ENCODE results near the gene MAGI2. TPM values are rescaled to one million over a fixed set of nuclear protein-coding genes. Genes with fewer than 3 reads are reported as not detected.
"Not testable (repeated sequence)": the region's sequence is repeated elsewhere in the genome, so short reads cannot be mapped to it uniquely, and the experiment has no call there.

The MAGI2 gene
- total RNA-seq, 1 donor from 2014 or later: 13.3 TPM

DNA sequence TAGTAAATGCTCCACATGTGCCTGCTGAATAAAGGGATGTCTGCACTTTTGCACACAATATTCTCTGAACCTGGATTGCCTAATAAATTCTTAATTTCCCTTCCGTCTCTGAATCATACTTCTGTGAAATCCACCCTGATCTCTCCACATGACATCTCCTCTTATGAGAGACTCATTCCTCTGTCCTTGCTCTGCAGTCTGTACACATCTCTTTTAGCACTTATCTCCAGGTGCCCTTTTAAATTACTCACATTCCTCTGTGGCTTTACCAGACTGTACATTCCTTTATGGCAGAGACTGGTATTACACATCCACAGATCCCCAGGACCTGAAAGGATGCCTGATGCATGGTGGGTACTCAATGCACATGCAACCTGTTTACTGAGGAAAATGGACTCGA, 1127.3 kb downstream of the MAGI2 start:
- H3K36me3 Mint-ChIP-seq: no peaks in the 10 kb centered on the region
- no peak overlapping the region for H3K27ac Mint-ChIP-seq
- H3K27me3 Mint-ChIP-seq: peaks cover under 1% of the 10 kb centered on the region
- no peaks in the 10 kb centered on the region for H3K9me3 Mint-ChIP-seq
- H3K4me3 Mint-ChIP-seq: no peak overlapping the region
- DNase-seq (ENCODE audit: extremely low spot score, unreplicated experiment): no peak
- TF ChIP-seq, protein P1, sequence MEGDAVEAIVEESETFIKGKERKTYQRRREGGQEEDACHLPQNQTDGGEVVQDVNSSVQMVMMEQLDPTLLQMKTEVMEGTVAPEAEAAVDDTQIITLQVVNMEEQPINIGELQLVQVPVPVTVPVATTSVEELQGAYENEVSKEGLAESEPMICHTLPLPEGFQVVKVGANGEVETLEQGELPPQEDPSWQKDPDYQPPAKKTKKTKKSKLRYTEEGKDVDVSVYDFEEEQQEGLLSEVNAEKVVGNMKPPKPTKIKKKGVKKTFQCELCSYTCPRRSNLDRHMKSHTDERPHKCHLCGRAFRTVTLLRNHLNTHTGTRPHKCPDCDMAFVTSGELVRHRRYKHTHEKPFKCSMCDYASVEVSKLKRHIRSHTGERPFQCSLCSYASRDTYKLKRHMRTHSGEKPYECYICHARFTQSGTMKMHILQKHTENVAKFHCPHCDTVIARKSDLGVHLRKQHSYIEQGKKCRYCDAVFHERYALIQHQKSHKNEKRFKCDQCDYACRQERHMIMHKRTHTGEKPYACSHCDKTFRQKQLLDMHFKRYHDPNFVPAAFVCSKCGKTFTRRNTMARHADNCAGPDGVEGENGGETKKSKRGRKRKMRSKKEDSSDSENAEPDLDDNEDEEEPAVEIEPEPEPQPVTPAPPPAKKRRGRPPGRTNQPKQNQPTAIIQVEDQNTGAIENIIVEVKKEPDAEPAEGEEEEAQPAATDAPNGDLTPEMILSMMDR (conservative IDR thresholded peaks at IDR 0.05): no peak
- H3K4me1 Mint-ChIP-seq (ENCODE audit: unreplicated experiment): no peaks in the 10 kb centered on the region

DNA sequence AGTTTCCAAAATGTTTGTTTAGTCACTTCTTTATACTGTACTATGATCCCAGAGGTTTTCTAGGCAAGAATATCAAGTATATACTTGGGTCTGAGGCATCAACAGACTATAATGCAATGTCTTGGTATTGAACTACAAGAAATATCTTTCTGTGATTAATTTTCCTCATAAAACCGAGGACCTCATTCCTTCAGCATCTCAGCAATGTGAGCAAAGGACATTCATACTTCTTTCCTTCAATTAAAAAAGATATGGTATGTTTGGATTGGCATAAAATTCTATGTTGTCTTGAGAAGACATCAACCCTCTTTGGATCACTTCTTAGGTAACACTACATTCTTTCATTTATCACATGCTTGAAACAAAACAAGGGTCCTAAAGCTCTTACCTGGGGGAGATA, 1130.3 kb downstream of the MAGI2 start:
- TF ChIP-seq, protein P1 (conservative IDR thresholded peaks at IDR 0.05): no peak
- no peak overlapping the region for H3K27ac Mint-ChIP-seq
- H3K27me3 Mint-ChIP-seq: peaks cover 14% of the 10 kb centered on the region
- no peak for DNase-seq (ENCODE audit: extremely low spot score, unreplicated experiment)
- no peaks in the 10 kb centered on the region for H3K9me3 Mint-ChIP-seq
- H3K4me1 Mint-ChIP-seq (ENCODE audit: unreplicated experiment): no peaks in the 10 kb centered on the region
- no peak overlapping the region for H3K4me3 Mint-ChIP-seq
- no peaks in the 10 kb centered on the region for H3K36me3 Mint-ChIP-seq

DNA sequence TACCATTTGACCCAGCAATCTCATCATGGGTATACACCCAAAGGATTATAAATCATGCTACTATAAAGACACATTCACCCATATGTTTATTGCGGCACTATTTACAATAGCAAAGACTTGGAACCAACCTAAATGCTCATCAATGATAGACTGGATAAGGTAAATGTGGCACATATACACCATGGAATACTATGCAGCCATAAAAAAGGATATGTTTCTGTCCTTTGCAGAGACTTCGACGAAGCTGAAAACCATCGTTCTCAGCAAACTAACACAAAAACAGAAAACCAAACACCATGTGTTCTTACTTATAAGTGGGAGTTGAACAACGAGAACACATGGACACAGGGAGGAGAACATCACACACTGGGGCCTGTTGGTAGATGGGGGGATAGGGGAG, 1131.2 kb downstream of the MAGI2 start:
- H3K9me3 Mint-ChIP-seq; H3K27ac Mint-ChIP-seq; DNase-seq (ENCODE audit: extremely low spot score, unreplicated experiment); H3K4me3 Mint-ChIP-seq; H3K4me1 Mint-ChIP-seq (ENCODE audit: unreplicated experiment); H3K36me3 Mint-ChIP-seq: not testable (repeated sequence)
- H3K27me3 Mint-ChIP-seq: peaks cover 14% of the 10 kb centered on the region

DNA sequence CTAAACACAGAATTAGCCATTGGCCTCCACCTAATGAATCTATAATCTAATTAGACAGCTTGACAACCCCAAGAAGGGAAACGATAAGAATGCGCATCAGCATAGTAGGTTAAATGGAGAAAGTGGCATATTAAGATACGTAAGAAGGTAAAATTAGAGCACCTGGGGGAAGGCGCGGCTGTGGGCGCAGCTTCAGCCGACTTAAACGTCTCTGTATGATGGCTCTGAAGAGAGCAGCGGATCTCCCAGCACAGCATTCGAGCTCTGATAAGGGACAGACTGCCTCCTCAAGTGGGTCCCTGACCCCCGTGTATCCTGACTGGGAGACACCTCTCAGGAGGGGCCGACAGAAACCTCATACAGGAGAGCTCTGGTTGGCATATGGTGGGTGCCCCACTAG, 1136.1 kb downstream of the MAGI2 start:
- Mint-ChIP-seq H3K4me3 (no peak overlapping the region), H3K4me1 (ENCODE audit: unreplicated experiment) (no peaks in the 10 kb centered on the region), H3K27ac (no peak overlapping the region), H3K9me3 (no peaks in the 10 kb centered on the region), H3K36me3 (no peaks in the 10 kb centered on the region), H3K27me3 (peaks cover 20% of the 10 kb centered on the region)
- no peak for DNase-seq (ENCODE audit: extremely low spot score, unreplicated experiment)
- TF ChIP-seq, protein P1 (conservative IDR thresholded peaks at IDR 0.05): no peak

DNA sequence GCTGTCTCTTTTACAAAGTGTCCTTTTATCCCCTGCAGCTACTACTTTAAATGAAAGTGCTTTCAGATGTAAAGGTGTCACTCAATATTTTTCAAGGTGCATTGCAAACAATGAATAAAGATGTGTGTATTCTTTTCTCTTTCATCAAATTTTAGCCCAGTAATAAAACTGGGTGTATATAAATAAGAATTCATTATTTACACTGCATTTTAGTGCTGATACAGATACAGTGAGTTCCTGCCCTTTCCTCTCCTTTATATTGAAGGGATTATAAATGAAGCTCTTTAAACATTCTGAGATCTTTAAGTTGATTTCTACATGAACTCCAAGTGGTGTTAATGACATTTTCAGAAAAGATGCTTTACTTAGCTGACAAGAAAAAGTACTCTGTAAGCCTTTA, 1137.4 kb downstream of the MAGI2 start:
- Mint-ChIP-seq H3K4me3 (no peak overlapping the region), H3K27ac (no peak overlapping the region), H3K27me3 (peaks cover 18% of the 10 kb centered on the region), H3K9me3 (no peaks in the 10 kb centered on the region), H3K4me1 (ENCODE audit: unreplicated experiment) (no peaks in the 10 kb centered on the region), H3K36me3 (no peaks in the 10 kb centered on the region)
- TF ChIP-seq, protein P1 (conservative IDR thresholded peaks at IDR 0.05): no peak
- no peak for DNase-seq (ENCODE audit: extremely low spot score, unreplicated experiment)

DNA sequence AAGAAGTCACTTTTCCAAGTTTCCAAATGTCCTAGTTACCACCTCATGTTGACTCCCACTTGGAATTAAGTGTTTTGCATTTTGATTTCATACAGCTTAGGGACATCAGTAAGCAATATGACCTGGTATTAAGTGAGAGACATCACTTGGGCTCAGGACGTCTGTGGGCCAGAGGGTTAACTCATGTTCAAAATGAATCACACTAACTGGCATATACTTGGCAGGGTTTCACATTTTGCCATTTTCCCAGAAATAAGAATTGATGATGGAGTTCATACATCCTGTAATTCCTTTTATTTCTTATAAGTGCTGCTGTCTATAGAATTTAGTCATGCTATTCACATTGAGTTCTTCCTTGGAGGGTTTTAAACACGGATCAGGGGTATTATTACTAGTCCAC, 1138.3 kb downstream of the MAGI2 start:
- no peaks in the 10 kb centered on the region for H3K36me3 Mint-ChIP-seq
- H3K4me3 Mint-ChIP-seq: no peak overlapping the region
- no peaks in the 10 kb centered on the region for H3K9me3 Mint-ChIP-seq
- H3K27me3 Mint-ChIP-seq: peaks cover 12% of the 10 kb centered on the region
- DNase-seq (ENCODE audit: extremely low spot score, unreplicated experiment): no peak
- H3K4me1 Mint-ChIP-seq (ENCODE audit: unreplicated experiment): no peaks in the 10 kb centered on the region
- TF ChIP-seq, protein P1 (conservative IDR thresholded peaks at IDR 0.05): no peak
- H3K27ac Mint-ChIP-seq: no peak overlapping the region
